Epithelial cell of proximal tubule (primary cell): ENCODE measurements around the gene PON3. TPM values are rescaled to one million over a fixed set of nuclear protein-coding genes. Genes with fewer than 3 reads are reported as not detected.

ENCODE experiments used
- DNase-seq: peaks from one replicate; pipeline ENCODE4 v3.0.0-alpha.2; 2011; ENCODE audit warnings: low read depth
- H3K4me3 ChIP-seq: 2 replicates; pipeline ENCODE4 v1.5.1; 2011; ENCODE audit warnings: low read depth, mild to moderate bottlenecking, low read length
- total RNA-seq: library from RNA; depleted of rRNA; stranded (reverse); fragments of >200 nt; gene quantifications from 2 replicates; pipeline ENCODE4 v1.2.3, GENCODE V29; 2015
- TF ChIP-seq, protein P1 (sequence below): conservative IDR thresholded peaks from 2 replicates; pipeline ENCODE4 v1.5.1; 2012; ENCODE audit warnings: low read depth, mild to moderate bottlenecking, low read length

The PON3 gene
- total RNA-seq, 1 donor from 2014 or later: not detected

DNA sequence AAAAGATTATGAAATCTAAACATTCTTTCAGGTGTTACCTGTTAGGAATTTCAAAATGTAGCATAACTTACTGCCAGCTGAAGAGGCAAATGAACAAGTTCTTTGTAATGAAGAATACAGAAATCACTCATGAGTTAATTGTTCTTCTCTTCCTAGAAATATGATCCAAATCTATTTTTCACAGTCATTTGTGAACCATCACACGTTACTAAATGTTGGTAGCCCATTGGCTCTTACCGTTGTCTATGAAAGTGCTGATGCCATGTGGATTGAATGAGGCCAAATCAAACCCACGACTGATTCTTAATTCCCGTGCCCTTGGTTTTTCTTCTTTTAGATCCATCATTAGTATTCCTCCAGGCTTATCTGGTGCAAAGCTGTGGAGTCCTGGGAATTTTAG, 15.9 kb upstream of the PON3 start:
- no peak overlapping the region for H3K4me3 ChIP-seq
- TF ChIP-seq, protein P1, sequence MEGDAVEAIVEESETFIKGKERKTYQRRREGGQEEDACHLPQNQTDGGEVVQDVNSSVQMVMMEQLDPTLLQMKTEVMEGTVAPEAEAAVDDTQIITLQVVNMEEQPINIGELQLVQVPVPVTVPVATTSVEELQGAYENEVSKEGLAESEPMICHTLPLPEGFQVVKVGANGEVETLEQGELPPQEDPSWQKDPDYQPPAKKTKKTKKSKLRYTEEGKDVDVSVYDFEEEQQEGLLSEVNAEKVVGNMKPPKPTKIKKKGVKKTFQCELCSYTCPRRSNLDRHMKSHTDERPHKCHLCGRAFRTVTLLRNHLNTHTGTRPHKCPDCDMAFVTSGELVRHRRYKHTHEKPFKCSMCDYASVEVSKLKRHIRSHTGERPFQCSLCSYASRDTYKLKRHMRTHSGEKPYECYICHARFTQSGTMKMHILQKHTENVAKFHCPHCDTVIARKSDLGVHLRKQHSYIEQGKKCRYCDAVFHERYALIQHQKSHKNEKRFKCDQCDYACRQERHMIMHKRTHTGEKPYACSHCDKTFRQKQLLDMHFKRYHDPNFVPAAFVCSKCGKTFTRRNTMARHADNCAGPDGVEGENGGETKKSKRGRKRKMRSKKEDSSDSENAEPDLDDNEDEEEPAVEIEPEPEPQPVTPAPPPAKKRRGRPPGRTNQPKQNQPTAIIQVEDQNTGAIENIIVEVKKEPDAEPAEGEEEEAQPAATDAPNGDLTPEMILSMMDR: no peak
- DNase-seq: no peak

DNA sequence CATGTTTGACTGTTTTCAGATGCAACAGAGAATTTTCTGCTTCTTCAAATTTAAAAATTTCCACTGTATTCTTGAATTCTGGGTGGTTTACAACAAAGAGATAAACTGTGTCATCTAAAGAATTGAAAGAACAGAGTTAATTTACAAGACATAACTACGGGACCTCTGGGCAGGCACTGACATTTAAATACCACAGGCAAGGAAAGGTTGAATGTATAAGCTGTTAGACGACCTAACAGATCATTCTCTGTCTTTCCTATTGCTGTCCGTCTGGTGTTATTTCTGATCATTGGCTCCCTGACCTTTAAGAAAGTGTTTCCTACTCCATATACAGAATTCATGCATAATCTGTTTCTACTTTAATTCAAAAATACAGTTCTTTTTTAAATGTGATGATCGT, 15.5 kb upstream of the PON3 start:
- TF ChIP-seq, protein P1: no peak
- no peak overlapping the region for H3K4me3 ChIP-seq
- no peak for DNase-seq

DNA sequence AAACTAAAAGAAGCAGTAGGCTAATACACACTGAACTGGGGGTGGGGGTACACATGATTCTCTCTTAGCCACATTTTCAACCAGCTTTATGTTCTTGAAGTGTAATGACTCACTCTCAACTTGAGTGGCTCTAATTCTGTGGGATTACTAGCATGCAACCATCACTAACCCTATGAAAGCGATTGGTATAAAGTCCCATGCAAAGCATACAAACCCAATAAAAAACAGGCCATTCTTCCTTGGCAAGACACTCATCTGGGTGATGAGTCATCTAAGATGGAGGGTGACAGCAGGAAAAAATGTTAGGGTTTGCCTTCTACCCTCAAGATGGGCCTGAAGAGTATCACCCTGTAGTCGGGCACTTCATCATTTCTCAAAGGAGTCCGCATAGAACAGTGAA, 14.9 kb upstream of the PON3 start:
- TF ChIP-seq, protein P1: no peak

DNA sequence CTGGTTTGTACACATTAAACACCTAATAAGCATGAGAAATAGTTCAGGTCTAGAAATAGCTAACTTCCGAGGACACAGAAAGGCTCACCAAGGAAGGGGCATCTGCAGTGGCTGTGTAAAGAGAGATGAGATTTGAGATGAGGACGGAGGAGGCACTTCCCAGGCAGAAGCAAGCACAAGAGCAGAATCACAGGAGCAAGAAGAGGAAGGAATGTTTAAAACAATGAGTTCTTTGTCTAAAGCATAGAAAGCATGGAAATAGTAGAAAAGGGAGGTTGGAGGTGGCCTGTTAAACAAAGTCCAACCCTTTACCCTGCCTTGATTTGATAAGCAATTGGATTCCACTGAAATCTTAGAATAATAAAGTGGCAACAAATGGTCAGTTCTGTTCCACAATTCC, 11.6 kb upstream of the PON3 start:
- DNase-seq: no peak
- no peak overlapping the region for H3K4me3 ChIP-seq
- TF ChIP-seq, protein P1: no peak

More for the DNA sequence above, 14.9 kb upstream of the PON3 start:
- DNase-seq: no peak
- H3K4me3 ChIP-seq: no peak overlapping the region

DNA sequence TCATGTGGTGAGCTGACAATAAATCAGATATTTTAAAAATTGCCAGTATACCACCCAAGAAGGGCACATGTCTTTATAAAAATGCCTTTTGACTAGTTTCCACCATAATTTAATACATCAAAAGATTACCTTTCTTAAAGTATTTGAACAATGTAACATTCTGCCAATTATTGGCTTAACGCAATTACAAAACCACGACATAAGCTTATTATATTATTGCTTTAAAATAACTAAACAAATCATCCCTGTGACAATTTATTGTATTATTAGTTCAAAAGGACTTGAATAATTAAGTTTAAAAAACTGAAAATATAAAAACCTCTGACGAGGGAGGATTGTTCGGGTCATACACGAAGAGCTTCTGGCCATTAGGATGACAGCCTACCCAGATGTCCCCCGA, 9.6 kb upstream of the PON3 start:
- TF ChIP-seq, protein P1: no peak
- no peak for DNase-seq
- no peak overlapping the region for H3K4me3 ChIP-seq

DNA sequence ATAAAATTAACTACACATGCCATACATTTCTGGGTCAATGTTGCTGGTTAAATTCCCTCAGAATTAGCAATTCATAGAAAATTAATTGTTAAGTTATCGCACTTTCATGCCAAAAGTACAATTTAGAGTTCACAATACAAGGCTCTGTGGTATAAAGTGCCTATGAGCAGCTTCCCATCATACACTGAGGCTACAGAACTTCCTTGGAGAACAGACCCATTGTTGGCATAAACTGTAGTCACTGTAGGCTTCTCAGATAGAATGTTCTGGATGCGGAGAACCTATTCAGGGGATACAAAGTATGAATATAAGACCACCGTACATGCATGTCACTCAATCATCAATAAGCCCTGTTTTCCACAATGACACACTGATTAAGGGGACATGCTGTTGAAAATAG, 9.0 kb upstream of the PON3 start:
- TF ChIP-seq, protein P1: no peak
- no peak for DNase-seq
- no peak overlapping the region for H3K4me3 ChIP-seq

DNA sequence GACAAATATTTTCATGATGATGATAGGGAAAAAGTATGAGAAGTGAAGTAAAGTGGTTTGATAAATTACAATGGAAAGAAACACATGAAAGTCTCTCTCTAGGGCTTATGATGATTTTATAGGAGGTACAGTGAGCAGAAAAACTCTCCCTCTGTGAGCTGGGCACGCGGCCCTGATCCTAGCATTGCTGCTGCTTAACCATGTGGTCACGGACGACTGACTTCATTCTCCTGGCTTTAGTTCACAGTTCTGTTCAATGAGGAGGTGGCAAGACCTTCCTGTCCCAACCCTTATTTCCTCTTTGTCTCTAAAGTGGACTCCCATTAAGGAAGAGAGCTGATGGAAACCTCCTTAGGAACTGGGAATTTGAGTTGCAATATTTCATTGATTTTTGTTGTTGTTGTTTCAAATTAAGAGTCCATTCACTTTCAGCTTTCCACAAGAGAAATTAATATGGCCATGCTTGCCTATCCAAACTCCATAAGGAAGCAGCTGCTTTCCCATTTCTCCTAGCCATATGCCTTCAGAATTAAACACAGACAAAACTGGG, 8.2 kb upstream of the PON3 start:
- TF ChIP-seq, protein P1: no peak
- no peak for DNase-seq
- H3K4me3 ChIP-seq: no peak overlapping the region
